HG03575 (cell line): Measurements from ENCODE around the gene EDA.

Experiments
- ATAC-seq: cut with Tn5 transposase; IDR thresholded peaks from one replicate; pipeline ENCODE4 v1.9.1; 2021; ENCODE audit not compliant: unreplicated experiment, insufficient number of reproducible peaks, low FRiP score; ENCODE audit errors: extremely low read depth

The EDA gene

GRCh38 chrX:69615779-69616456 is at the start of gene EDA:
EDA (plus strand) TSS chrX:69616113.
- ATAC-seq, result no peak

- no peak for ATAC-seq
Observed at GRCh38 chrX:69568828-69569227, 47.1 kb upstream of the EDA start.

- no peak for ATAC-seq
Observed at GRCh38 chrX:69597399-69597798, 18.5 kb upstream of the EDA start.

GRCh38 chrX:69600182-69600581 is 15.7 kb upstream of the EDA start:
- no peak for ATAC-seq

- no peak for ATAC-seq
Observed at GRCh38 chrX:69603566-69604194, 12.2 kb upstream of the EDA start.

- no peak for ATAC-seq
Observed at GRCh38 chrX:69605521-69605920, 10.4 kb upstream of the EDA start.

GRCh38 chrX:69607616-69608015 is 8.3 kb upstream of the EDA start:
- ATAC-seq, result no peak

- ATAC-seq, result no peak
Observed at GRCh38 chrX:69613946-69614345, 2.0 kb upstream of the EDA start.

GRCh38 chrX:69614886-69615285 is 1.0 kb upstream of the EDA start:
- ATAC-seq, result no peak

GRCh38 chrX:69615342-69615741 is 571 bp upstream of the EDA start:
- no peak for ATAC-seq

GRCh38 chrX:69616457-69617203 is 717 bp downstream of the EDA start:
- ATAC-seq, result no peak

- ATAC-seq, result peak; percentile 42
Observed at GRCh38 chrX:69618803-69619202, 2.9 kb downstream of the EDA start.

GRCh38 chrX:69626129-69626528 is 10.2 kb downstream of the EDA start:
- no peak for ATAC-seq

GRCh38 chrX:69627744-69628143 is 11.8 kb downstream of the EDA start:
- ATAC-seq, result no peak

GRCh38 chrX:69630147-69630546 is 14.2 kb downstream of the EDA start:
- ATAC-seq, result no peak

GRCh38 chrX:69664693-69665092 is 48.8 kb downstream of the EDA start:
- no peak for ATAC-seq

GRCh38 chrX:69670001-69670555 is 54.2 kb downstream of the EDA start:
- no peak for ATAC-seq

GRCh38 chrX:69674891-69675290 is 59.0 kb downstream of the EDA start:
- no peak for ATAC-seq

GRCh38 chrX:69705818-69706217 is 89.9 kb downstream of the EDA start:
- no peak for ATAC-seq

- no peak for ATAC-seq
Observed at GRCh38 chrX:69718102-69718501, 102.2 kb downstream of the EDA start.
